Measurements from ENCODE around the gene SGTA.

DNA sequence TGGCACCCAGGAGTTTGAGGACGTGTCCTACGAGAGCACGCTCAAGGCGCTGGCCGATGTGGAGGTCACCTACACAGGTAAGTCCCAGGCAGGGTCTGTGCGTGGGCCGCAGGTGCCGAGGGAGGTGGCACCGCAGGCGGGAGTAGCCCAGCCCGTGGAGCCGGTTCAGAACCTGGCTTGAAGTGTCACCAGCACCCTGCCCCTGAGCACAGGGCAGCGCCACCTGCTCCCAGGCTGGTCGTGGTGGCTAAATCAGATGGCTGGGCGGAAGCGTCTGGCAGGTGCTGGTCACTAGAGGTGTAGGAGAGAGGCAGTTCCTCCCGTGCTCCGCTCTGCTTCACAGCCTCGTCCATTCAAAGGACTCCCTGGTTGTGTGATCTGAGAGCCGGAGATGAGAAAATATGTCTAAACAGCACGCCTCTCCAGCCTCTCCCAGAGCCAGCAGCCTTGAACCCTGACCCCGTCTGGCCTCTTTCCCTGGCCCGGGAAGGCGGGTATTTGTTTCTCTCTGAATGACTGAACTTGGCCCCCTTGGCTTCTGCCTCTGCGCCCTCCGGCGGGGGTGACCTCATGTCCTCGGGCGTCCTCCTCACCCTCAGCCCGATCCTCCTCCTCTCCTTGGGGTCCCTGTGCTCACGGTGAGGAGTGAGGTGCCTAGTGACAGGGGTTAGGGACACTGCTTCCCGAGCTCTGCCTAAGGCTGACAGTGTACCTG, 7.6 kb upstream of the SGTA start:
- TF ChIP-seq CTCF (IDR thresholded peaks at IDR 0.05; ENCODE audit: insufficient read depth, low read length, poor library complexity, severe bottlenecking) (no peak), EZH2phosphoT487 (conservative IDR thresholded peaks at IDR 0.05; ENCODE audit: low read length) (no peak)

All from SU-DHL-6 (cell line).